GM18517 (cell line): ENCODE results near the gene SLIT1.

Source experiments
- ATAC-seq: cut with Tn5 transposase; IDR thresholded peaks from one replicate; pipeline ENCODE4 v1.9.1; 2021; ENCODE audit warnings: mild to moderate bottlenecking, moderate library complexity; ENCODE audit not compliant: unreplicated experiment

The SLIT1 gene

DNA sequence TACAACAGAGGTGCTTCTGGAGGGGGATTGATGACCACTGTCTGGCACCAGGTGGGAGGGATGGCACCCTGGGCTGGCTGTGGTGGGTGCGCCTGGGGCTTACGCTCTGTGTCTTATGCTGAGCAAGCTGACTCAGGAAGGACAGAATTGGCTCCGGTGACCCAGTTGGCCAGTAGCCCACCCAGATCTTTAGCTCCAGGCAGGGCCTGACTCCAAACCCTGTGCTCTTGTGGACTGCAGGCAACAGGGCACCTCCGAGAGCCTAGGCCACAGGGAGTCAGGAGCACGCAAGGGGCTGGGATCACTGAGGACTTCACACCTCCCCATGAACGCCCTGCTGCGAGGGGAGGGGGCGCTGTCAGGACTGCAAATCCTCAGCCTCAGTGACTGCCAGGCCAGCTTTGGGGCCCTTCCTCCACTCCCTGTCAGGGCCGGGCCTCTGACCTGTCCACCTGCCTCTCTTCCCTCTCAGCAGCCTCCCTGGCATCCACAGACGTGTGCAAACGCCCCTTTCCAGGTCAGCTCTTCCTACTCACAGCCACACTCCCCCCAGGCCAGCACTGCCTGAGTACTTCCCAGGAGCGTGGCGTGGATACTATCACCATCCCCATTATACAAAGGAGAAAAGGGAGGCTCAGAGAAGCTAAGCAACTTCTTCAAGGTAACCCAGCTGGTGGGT is 118.7 kb downstream of the SLIT1 start:
- ATAC-seq = no peak

DNA sequence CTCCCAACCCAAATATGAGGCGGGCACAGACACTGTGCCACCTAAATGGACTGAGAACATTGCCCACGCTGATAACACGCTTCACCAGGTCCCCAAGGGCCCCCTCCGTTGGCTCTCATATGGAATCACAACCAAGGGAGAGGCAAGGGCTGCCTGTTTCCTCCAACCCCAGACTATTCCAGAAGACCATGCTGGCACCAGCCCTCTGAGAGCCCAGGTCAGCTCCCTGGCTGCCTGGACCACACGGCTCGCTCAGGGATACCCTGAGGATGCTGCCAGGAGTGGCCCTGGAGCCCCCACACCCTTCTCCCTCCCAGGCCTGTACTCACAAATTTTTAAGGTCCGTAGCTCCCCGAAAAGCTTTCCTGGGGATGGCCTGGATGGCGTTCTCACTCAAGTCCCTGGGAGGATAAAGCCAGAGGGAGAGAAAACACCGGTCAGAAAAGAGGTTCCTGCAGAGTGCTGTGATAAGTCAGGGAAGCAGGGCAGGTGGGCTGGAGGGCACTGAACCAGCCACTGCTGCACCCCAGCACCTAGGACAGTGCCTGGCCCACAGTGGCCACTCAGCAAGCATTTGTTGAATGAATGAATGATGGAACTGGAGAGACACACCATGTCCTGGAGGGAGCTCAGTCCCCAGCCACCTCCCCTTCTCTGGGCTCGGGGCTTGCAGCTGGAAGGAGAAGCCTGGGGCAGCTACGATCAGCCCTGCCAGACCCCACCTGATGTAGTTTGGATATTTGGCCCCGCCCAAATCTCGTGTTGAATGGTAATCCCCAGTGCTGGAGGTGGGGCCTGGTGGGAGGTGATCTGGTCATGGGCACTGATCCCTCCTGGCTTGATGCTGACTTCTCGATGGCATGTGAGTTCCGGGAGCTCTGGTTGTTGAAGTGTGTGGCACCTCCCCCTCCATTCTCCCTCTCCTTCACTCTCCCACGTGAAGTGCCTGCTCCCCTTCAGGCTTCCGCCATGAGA is 119.8 kb downstream of the SLIT1 start:
- no peak for ATAC-seq

DNA sequence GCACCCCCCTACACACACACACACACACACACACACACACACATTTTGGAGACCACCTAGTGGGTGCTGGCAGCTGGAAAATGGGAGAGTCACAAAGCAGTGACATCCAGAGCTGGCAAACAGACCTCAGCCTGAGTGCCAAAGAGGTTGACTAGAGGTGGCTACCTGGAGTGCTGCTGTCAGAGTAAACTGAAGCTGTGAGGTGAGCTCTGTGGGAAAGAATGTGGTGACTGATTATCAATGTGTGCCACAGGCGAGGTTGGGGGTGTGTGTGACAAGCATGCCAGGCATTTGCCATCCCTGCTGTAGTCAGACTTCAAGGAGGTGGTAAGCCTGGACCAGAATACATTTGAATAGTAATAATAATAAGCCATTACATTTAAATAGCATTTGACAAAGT is 120.6 kb downstream of the SLIT1 start:
- no peak for ATAC-seq

DNA sequence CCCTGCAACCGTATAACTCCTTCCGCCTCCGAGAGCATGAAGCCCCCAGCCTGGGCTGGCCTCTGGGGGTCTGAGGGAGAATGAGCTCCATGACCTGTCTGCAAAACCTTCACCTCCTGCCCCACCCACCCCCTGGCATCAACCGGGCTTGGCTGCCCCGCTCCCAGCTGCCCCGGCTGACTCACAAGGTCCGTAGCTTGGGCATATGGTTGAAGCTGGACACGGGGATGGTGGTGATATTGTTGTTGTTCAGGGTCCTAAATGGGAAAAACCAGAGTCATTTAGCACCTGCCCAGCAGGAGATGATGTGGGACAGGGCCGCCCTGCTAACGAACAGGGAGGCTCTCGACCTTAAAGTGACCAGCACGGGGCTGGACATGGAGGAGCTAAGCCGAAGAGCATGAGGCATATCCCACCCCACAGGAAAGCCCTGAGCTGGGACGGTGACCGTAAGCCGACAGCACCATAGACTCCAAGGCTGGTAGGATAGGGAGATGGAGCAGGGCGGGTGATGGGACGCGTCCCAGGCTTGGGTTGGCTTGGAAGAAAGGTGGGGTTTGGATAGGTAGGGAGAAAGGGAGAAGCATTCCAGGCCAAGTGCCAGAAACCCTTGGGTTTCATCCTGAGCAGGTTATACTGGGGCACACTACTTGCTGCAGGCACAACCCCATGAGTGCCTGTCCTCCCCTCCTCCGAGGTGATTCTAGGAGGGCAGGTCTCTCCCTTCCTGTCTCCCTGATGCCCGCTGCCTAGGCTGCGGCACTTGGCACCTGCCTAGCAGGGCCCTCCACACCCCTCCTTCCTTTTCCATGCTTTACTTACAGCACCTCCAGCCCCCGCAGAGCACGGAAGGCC is 121.5 kb downstream of the SLIT1 start:
- ATAC-seq = no peak

DNA sequence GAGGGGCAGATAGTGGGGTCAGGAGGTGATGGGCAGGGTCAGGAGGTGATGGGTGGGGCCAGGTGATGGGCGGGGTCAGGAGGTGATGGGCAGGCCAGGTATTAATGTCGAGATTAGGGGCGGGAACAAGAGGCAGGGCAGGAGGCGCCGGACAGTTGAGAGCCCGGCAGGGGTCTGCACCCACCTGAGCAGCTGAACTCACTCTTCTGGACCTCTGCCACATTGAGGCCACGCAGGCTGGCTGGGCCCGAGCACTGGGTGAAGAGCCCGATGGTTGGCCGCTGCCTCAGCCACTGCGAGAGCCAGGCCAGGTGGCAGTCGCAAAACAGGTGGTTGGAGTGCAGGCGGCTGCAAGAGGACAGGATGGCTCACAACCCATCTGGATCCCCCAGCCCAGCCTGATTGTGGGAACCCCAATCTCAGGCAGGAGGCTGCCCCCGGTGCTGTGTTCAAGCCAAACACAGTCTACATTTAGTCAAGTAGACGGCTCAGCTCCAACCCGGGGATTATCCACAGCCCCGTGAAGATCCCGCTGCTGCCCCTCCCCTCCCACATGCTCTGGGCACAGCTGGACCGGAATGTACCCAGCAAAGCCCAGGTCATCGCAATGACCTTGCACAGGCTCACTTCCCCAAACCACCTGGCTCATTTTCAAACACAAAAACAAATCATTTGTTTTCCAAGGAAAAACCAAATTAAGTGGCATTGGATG is 122.3 kb downstream of the SLIT1 start:
- ATAC-seq = no peak

DNA sequence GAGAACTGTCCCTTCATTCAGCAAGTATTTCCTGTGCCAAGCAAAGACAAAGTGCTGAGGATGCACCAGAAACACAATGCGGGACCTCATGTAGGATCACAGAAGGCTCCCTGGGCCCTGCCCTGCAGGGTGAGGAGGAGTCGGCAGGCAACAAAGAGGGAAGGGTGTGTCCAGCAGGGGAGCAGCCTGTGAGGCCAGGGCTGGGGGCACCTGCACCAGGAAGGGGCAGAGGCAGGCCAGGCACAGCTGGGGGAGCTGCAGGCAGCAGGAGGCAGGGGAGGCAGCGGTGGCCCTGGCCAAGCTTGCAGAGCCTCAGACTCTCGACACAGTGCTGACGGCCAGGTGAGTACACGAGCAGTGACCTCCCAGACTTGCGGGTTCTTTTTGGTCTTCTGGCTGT is 123.3 kb downstream of the SLIT1 start:
- no peak for ATAC-seq

DNA sequence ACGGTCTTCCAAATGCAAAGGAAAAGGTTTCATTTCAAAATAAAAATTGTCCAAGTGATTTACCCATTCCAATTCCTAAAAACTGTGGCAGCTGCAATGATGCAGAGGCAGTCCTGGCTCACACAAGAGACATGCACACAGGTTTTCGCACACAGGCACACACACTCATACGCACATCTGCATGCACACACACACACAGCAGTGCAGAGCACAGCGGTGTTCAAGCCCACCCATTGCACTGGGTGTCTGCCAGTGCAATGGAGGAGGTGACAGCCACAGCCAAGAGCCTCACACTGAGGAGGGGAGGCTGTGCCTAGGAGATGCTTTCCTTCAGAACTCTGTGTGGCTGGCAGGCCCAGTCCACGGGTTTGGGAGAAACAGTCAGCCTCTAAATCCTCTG is 123.7 kb downstream of the SLIT1 start:
- no peak for ATAC-seq

DNA sequence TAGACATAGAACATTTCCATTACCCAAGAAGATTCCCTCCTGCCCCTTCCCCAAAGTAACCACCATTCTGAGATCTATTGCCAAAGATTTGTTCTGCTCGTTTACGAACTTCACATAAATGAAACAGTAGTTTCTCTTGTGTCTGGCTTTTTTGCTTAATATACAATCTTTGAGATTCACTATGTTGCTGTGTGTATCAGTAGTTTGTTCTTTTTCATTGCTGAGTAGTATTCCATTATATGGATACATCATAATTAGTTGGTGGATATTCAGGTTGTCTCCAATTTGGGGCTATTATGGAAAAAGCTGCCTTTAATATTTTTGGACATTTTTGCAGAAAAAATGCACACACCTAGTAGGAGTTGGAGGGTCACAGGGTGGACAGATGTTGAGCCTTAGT is 124.3 kb downstream of the SLIT1 start:
- ATAC-seq = no peak

DNA sequence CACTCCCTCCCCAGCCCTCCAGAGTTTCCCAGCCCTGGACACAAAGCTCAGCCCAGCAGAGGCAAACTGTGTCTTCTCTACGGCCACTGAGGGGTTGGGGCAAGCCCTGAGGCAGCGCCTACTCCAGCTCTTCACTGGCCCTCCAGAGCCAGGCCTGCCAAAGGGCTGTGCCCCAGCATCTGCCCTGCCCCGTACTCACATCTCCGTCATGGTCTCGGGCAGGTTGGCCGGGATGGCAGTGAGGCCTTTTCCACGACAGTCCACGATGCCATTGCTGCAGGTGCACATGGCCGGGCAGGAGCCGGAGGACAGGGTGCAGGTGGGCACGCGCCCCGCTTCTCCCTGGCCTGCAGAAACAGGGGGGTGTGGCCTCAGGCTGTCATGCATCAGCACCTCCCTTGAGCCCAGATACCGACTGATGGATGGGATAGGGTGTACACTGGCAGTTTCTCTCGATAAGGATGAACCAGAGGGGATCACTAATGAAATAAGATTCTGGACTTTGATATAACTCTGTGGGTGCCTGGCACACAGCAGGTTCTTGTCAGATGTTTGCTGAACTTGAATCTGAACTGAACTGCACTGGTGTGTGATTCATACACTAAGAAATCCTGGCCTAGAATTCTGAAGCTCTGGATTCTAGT is 125.2 kb downstream of the SLIT1 start:
- no peak for ATAC-seq

DNA sequence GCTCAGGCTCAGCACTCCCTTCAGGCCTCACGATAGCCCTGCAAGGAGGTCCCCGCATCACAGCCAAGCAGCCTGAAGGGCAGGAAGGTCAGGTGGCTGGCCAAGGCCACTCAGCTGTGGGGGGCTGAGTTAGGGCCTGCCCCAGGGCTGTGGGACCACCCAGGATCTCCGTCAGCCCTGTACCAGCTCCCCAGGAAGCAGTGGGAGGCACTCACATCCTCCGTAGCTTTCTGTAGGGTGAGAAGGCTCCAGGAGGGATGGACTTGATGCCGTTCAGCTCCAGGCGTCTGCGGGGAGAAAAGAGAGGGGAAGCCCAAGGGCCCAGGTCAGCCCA is 125.9 kb downstream of the SLIT1 start:
- ATAC-seq = no peak

DNA sequence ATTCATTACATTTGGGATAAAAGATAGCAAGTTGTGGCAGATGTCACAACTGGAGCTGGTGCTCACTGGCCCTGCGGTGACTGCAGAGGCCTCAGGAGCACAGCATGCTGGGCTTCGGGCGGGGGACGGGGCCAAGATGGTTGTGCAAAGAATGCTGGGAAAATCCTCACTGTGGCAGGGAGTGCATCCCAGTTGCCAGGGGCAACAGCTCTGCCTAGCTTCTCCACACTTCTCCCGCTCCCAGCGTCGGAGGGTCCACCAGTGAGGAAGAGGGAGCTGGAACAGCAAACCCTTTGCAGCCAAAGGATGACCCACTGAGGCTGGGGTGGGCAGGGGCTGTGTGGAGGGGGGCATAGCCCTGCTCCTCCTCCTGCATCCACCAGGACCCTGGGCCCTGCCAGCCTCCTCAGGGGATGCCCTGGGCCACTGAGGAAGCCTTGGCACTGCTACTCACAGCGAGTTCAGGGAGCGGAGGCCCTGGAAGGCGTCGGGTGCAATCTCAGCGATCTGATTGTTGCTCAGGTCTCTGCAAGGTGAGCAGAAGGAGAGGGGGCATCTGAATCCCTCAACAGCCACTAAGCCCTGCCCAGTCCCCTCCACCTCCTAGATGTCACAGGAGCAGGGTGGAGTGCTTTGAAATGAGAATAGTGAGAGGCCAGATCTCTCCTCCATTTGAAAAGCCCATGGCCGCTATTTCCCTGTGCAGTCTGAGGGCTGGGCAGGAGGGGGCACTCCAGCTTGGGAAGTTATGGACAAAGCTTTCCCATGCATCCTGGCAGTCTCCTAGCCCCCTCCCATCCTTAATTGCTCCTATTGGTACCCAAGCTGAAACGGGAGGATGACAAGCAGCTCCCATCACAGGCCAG is 126.5 kb downstream of the SLIT1 start:
- ATAC-seq = no peak

DNA sequence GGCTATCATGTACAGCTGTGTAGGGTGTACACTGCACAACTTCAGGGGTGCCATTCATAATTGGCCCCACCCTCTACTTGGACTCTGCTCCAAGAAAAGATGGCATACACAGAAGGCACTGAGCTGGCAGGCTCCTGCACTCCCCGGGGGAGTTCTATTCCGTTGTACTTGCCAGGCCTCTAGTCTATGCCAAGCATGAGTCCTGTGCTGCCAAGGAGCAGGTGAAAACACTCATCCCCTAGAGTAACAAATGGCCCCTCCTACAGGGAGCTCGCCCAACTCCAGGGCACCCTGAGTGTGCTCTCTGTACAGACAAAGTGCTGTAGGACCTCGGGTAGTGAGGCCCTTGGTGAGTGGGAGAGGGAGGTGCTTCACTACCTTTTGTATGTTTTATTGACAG is 127.2 kb downstream of the SLIT1 start:
- ATAC-seq = no peak

DNA sequence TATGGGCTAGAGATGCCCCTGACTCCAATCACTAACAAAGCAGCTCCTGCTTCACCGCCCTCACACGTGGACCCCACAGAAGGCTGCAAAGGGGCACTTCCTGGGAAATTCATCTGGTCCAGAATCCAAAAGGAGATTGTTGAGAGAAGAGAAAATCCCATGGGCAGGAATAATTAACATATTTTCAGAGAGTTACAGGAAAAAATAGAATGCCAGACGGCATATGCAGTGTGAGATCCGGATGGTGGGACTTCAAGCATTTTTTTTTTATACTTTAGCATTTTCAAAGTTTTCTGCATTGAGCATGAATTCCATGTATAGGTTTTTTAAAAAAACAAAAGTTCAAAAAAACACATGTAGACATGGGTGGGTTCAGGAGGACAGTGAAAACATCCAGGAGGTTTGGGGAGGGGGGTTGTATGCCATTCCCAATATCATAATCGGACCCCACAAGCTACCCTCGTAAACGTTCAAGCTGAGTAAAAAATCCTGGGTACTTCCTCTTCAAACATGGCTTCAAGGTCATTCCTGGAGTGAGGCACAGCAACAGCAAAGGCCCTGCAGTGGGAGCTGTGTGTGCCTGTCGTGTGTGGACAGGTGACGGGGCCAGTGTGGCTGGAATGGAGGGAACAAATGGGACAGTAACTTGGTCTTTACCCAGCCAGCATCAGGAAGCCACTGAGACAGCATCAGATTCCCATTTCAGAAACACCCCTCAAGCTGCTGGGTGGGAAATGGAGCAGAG is 128.1 kb downstream of the SLIT1 start:
- no peak for ATAC-seq

DNA sequence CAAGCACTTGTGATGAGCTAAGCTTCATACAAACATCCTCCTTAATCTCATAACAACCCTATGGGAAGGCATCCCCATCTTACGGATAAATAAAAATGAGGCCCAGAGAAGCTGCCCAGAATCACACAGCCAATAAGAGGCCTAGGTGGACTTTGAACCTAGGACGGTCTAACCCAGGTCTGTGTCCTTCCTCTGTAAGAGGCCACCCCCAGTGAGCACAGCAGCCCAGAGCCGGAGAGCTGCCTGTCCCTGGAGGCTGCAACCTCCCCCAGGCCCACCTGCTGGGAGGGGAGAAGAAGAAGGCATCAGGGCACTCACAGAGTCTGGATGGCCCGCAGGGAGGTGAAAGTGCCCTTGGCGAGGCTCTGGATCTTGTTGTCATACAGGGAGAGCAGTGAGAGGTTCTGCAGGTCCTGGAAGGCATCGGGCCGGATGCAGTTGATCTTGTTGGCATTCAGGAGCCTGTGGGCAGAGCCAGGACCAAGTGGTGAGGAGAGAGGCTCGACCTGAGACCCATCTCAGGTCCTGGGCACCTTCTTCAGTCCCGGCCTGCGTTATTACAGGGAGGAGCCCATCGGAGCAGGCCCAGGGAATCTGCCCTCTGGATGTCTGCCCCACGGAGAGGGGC is 129.6 kb downstream of the SLIT1 start:
- ATAC-seq = no peak

DNA sequence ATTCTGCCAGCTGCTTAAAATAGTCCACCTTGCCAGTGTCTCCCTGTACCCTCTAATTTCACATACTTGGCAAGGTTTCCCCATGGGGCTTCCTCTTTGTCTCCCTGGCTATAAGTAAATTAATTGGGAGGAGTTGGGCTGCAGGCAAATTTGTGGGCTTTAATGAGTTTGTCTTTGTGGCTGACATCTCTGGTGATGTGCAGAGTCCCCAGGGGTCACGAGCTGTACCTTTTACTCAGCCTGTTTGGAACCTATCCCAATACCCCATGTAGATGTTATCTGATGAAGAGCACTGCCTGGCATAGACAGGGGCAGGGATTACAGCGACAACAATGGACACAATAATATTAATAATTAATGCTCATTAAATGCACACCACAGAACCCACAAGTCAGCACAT is 132.5 kb downstream of the SLIT1 start:
- no peak for ATAC-seq

DNA sequence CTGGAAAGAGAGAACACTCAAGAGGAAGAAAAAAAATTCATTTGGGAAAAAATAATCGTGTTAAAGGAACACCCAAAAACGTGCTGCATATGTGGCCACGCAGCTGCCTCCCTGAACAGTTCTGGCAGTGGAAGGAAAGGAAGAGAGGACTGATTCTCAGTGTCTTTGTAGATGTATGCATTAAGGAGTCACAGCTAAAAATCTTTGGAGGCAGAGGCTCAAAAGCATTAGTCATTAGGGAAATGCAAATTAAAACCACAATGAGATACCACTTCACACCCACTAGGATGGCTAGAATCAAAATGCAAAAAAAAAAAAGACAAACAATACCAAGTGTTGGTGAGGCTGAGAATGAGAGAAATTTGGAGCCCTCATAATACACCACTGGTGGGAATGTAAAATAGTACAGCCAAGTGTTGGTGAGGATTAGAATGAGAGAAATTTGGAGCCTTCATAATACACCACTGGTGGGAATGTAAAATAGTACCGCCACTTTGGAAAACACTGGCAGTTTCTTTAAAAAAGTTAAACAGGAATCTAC is 134.7 kb downstream of the SLIT1 start:
- no peak for ATAC-seq

DNA sequence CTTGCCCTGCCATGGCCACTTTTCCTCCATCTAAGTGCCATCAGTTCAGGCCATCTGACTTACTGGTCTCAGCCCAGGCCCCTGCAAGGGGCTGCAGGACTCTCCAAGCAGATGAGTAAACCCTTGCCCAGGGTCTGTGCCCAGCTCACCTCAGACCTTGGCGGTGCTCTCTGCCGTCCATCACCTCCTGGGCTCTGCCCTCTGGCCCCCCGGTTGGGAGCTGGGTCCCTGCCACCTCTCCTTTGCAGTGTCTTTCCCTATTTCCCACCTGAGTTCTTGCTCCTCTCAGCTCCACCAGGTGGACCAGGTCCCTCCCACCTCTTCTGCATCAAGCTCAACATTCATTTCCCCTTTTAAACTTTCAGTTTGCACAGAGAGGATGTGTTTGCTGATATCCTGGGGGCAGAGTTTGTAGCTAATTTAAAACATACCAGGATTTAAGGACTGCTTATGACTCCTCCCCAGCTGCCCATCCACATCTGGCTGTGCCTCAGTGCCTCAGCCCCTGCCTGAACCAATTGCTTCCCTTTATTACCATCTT is 135.5 kb downstream of the SLIT1 start:
- no peak for ATAC-seq

DNA sequence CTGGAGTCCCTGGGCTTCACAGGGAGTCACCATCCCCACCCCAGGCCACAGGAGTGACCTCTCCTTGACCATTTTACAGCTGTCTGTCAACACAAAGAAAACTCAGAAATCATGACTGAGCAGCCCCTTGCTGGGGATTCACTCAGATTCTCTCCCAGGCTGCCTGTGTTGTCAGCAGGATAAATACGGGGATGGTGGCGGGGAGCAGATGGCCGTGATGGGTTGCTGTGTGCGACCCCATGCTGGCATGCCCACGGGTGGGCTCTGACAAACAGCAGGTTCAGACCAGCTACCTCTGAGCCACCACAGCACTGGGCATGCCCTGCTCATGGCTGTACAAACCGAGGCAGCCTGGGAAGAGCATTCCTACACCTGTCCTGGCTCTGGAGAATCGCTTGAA is 136.1 kb downstream of the SLIT1 start:
- no peak for ATAC-seq
